Renal cortex interstitium (tissue), 11 donors: ENCODE results near the gene TMEM212. TPM values are rescaled to one million over a fixed set of nuclear protein-coding genes. Genes with fewer than 3 reads are reported as not detected.

Experiments
- DNase-seq, 11 donors: peaks; one replicate each; pipeline ENCODE4 v3.0.0-alpha.2; 2013; ENCODE audit warnings: low read depth in 9 of 11, low spot score in 4 of 11; ENCODE audit errors: extremely low read depth in 1 of 11
- polyA plus RNA-seq, 3 donors: library from polyadenylated mRNA; unstranded; fragments of 120-200 nt; gene quantifications; one replicate each; pipeline ENCODE4 v1.2.1, GENCODE V29; 2013; ENCODE audit not compliant: insufficient read length in 3 of 3

Gene TMEM212
- polyA plus RNA-seq, 3 donors = 0.07 to 0.09 (median 0.08) TPM

GRCh38 chr3:171906951-171907676 lies 64.0 kb downstream of the TMEM212 start:
- no peak for DNase-seq

- DNase-seq = no peak
Measured at GRCh38 chr3:171907761-171908160, 64.6 kb downstream of the TMEM212 start.

GRCh38 chr3:171908731-171909130 lies 65.6 kb downstream of the TMEM212 start:
- no peak for DNase-seq

Other genes starting within 250 kb of the TMEM212 start
- 10 to 100 TPM in 2 of 3 donors, 1 to 10 TPM in 1; 10.0 to 14.3 (median 11.4) TPM for gene PLD1, start 32.9 kb upstream of the TMEM212 start, polyA plus RNA-seq
- gene FNDC3B, start 196.2 kb downstream of the TMEM212 start, polyA plus RNA-seq = 10 to 100 TPM; 55.0 to 61.0 (median 59.9) TPM